GM21576 (cell line): ENCODE measurements around the gene ATP4A.

Experiments
- ATAC-seq: cut with Tn5 transposase; IDR thresholded peaks from one replicate; pipeline ENCODE4 v1.9.1; 2021; ENCODE audit warnings: mild to moderate bottlenecking, moderate library complexity; ENCODE audit not compliant: unreplicated experiment

ATP4A gene

DNA sequence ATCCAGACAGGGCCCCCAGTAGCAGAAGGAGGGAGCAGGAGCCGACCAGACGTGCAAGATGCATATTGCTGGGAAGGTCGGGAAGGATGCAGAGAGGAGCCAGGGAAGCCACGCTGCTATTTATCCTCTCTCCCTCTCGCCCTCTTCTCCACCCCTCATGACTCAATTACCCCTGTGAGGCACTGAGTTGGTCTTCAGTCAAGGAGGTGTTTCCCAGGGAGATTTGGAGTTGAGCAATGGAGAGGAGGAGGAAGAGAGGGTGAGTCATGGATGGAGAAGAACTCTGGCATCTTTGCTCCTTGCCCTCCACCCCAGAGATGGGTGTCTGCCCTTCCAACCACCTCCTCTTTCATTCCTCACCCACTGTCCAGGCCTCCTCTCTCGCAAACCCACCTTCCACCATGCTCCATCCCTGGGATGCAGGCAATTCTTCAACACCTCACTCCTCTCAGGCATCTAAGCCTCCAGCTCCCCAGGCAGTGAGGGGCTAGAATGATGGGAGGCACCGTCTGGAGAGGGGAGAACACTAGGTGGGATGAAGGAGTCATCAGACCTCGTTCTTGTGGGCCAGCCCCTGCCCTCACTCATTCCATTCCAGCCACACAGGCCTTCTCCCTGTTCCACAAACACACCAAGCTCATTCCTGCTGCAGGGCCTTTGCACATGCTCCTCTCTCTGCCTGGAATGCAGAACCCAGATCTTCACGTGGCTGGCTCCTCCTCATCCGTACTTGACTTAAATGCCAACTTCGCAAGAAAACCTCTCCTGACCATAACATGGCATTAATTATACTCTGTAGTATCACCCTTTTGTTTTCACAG lies 35.0 kb downstream of the ATP4A start, which contains the start of gene SBSN:
TSS of gene SBSN (minus strand) at position 94 of the 821 bp plus-strand sequence. CDS start at position 64, 30 bp downstream.
- no peak for ATAC-seq

DNA sequence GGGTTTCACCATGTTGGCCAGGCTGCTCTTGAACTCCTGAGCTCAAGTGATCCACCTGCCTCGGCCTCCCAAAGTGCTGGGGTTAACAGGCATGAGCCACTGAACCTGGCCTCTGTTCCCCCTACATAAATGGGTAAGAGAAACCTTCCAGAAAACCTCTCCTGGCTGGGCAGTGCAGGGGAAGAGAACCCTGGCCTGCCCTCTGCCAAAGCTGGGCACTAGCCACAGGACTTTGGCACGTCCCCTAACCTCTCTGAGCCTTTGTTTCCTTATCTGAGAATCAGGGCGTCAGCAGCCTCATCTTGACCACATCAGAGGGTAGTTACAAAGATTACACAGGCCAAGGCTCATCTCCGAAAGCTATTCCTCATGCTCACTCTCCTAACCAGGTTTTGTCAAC lies 37.6 kb downstream of the ATP4A start:
- ATAC-seq = no peak

DNA sequence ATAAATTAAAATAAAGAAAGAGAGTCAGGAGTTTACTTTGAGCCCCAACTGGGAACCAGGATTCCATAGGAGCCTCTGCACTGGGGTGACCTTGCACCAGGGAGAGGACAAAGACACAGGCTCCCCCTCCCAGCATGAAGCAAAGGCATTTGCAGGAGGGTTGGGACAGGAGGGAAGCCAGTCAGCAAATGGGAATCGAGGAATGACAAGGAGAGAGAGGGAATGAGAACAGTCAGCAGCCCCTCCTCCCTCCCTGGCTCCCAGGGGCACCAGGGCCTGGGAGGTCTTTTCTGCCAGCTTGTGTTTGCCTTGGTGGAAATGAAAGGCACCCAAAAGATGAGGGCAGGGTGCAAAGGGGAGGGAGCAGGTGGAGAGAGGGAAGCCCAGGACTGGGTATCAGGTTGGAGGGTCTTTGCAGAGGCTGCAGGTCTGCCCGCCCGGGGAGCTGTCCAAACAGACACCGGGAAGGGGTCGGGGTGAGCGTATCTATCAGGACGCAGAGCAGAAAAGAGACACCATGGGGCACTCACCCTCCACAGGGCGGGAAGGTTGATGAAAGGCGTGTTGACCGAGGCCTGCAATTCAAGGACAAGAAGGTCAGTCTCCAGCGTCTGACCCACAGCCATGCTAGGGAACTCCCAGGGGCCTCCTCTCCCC lies 39.1 kb downstream of the ATP4A start:
- no peak for ATAC-seq

DNA sequence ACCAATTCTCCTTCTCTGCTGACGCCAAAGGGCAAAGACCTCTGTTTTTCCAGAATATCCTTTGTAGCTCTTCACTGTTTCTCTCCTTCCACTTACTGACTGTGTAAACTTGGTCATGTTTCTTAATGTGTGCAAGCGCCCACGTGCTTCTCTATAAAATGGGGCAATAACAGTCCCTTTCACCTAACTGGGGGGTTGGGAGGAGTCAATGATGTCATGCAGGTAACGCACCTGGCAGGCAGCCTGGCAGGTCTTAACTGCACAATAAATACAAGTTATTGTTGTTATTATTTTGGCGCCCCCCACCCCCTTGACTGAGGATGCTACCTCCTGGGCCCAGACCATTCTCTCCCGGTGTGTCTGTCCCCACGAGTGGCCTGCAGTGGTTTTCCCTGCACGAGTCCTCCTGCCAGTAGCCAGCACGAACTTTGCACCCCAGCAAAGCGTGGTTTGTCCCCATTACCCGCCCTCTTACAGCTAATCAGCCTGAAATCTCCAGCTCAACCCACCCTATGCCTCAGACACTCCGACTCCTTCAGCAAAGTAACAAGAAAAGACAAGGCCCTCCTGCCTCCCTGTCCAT lies 40.6 kb downstream of the ATP4A start:
- ATAC-seq = no peak

DNA sequence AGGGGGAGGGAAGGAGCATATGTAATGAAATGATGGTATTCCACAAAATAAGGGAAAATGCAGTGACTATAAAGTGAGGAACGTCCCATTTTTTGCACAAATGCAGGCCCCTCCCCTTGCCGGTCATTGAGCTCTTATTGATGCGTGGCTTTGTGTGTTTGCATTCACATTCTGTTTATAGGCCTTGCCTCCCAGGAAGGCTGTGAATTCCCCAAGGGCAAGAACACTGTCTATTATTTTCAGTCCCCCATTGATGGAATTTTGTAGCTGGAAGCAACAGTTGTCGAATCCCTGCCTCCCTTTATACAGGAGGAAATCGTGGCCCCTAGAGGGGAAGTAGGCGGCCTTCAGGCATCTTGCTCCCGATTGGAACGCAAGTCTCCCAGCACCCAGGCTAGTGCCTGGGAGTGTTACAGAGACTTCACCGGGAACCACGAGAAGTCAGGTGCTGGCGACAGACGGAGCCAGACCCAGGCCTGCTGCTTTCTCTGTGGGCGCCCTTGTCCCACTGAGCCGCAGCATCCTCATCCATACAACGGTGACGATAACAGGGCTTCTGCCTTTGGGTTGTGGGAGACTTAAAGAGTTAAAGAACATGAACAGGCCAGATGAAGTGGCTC lies 42.2 kb downstream of the ATP4A start:
- ATAC-seq = no peak

DNA sequence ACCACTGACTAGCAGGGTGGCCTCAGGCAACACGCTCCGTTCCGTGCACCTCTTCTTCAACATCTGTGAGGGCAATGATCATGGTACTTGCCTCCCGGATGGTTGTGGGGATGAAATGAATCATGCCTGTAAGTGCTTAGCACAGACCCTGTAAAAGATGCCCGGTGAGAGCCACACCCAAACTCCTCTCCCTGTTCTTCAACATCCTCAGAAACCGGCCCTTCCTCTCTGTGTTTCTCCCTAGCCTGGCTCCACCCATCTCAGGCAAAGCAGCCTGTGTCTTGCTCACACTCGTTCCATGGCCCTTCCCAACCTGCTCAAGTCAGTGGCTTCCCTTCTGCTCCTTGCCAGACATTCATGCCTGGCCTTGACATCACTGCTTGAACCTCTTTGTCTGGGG lies 44.2 kb downstream of the ATP4A start:
- no peak for ATAC-seq

DNA sequence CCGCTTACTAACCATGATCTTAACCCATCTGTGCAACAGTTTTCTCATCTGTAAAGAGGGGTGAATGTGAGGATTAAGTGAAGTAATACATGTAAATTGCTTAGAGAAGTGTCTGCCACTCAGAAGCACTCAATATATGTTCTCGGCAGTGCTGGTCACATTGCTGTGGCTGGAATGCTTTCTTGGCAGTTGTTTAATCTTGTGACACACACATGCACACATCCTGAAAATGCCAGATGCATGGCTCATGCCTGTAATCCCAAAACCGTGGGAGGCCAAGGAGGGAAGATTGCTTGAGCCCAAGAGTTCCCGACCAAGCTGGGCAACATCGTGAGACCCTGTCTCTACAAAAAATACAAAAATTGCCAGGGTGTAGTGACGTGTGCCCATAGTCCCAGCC lies 45.1 kb downstream of the ATP4A start:
- ATAC-seq = no peak

DNA sequence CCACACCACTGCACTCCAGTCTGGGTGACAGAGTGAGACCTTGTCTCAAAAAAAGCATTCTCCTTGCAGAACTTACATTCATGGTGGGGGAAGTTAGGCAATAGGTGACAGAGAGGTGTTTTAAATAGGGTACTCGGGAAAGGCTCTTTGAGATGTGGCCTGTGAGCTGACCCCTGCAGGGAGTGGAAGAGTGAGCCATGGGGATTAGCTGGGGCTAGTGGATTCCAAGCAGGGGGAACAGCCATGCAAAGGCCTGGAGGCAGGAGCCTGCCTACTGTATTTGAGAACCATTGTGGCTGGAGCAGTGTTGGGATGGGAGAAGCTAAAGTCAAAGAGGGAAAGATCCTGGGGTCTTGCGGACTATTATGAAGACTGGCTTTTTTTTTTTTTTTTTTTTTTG lies 46.1 kb downstream of the ATP4A start:
- ATAC-seq = no peak

DNA sequence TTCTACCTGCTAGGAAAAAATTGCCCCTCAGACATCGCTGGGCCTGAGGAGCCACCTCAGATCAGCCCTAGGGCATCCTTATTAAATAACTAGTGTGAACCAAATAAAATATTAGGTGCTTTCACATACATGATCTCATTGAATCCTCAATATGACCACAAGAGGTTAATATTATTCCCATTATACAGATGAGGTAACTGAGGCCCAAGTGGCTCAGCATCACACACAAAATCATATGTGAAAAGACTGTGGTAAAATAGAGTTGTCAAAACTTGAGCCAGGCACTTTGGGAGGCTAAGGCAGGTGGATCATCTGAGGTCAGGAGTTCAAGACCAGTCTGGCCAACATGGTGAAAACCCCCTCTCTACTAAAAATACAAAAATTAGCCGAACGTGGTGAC lies 47.1 kb downstream of the ATP4A start:
- no peak for ATAC-seq

DNA sequence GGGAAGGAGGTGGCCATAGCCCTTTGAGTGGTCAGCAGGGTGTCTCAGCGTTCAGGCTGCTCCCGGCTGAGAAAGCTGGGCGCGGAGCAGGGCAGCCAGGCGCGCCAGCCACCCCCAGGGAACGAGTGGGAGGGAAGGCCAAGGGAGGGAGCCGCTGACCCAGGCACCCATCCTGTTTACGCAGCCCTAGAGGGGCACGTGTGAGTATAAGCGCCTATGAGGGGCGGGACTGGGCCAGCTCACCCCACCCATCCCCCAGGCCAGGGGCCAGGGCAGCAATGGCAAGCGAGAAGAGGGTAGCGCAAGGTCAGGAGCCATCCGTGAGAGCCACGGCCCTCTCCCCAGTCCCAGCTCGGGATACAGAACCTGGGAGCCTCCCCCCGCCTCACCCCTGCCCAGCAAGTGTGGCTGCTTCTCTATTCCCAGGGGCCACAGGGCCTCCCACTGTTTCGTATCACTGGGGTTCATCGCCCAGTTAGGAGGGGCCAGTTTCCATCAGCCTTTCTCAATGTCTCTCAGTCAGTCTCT lies 49.1 kb downstream of the ATP4A start:
- ATAC-seq = no peak

DNA sequence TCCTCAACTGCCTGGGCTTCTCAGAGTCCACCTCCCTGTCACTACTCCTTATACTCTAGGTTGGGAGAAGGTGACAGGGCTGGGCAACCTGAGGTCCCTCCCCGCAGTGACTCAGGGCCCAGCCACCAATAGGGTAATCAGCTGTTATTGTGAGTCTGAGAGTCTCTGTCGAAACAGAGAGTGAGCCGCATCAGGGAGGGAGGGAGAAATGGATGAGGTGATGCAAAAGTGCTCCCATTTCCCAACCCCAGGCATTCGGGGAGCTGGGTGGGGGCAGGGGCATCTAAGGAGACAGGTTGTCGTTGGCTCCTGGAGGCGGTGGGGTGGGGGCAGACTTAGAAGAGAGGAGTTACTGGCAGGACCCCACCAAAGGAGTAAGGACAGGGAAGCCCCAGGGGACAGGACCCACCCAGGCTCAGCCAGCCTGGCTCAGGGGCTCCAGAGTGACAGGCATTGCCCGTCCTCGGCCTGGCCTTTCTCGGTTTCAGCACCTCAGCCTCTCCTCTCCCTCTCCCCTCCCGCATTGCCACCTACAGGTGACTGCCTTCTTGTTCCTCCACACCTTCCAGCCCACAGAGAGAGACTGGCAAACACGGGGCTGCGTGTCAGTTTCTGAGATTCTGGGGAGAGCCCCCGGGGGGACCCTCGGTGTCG lies 49.7 kb downstream of the ATP4A start, which contains the start of gene DMKN:
TSS of gene DMKN (minus strand) at position 22 of the 654 bp plus-strand sequence. CDS start 174 bp downstream, outside the sequence.
- no peak for ATAC-seq

DNA sequence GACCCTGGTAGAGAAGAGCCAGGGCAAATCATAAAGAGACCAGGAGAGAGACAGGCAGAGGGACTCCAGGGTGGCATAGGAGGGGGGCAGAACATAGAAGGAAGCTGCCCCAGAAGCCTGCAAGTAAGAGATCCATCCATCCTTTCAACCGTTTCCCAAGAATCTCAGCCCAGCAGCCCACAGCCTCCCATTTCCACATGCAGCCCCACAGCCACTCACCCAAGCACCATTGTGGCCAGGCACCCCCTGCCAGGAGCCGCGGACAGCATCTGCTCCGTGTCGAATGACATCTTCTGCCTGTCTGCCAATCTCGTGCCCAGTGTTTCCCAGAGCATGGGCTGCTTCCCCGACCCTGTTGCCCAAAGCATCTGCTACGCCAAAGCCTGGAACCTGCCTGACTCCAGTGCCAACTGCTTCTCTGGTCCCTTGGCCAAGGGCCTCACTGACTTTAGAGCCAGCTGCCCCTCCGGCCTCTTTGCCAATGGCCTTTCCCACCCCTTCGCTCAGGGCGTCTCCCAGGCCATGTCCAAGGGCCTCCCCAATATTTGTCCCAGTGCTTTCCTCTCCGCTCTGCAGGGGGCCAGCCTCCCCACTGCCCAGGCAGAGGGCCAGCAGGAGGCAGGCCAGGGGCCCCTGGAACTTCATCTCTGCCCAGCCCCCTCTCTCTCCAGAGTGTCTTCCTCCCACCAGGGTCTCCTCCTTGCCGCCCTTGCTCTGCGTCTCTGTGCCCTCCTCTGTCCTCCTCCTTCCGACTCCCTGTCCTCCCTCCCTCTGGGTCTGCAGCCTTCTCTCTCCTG lies 50.4 kb downstream of the ATP4A start:
- no peak for ATAC-seq

DNA sequence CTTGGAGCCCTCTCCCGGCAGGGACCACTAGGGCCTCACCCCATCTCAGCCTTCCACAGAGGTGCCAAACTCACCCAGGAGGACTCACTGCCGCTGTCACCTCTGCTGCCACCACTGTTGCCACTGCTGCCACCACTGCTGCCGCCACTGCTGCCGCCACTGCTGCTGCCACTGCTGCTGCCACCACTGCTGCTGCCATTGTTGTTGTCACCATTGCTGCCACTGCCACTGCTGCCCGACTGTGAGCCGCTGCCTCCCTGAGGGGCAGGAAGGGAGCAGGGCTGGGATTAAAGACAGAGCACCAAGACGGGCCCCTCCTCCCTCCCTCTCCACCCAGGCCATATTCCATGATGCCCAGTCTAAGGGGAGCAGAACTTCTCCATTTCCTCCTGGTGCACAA lies 52.1 kb downstream of the ATP4A start:
- ATAC-seq = no peak

DNA sequence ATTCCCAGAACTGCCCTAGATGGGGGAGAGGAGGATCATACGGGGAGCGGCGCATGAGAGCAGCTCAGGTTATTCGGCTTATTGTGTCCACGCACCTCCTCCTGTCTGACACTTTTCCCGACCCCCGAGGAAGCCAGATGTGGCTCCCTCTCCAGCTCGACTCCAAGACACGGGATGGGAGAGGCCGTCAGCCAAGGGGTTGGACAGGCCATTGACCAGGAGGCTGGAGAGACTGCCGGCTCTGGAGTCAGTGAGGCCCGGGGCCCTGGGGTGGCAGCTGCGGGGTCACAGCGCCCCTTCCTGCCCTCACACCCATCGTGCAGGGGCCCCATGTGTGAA lies 52.9 kb downstream of the ATP4A start:
- no peak for ATAC-seq

DNA sequence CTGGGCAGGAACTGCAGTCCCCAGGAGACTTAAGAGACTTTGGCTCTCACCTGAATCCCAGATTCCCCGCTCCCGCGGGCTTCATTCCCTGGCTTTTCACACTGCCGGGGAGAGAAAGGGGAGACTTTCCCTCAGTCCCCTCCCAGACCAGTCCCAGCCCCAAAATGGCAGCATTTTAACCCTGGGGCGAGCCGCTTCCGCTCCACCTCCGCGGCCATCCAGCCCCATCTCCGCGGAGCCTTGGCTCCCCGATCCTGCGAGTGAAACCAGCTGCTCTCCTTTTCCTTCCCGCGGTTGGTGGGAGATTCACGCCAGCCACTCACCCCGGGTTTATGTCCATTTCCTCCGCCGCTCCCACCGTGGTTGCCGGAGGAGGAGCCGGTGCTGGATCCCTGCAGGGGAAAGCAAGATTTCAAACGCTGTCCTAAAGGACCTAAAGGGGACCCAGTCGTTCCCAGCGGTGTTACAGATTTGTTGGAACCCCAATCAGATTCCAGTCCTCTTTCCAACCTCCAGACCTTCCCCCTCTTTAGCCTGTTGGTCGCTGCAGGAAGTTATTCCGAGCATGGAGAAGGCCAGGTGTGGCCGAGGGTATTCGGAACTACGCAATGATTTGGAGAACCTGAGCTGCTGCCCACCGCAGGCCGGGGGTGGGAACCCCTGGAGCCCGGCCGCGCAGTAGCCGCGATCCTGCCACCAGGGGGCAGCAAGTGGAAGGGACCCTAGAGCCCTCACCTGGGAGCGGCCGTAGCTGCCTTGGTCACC lies 53.4 kb downstream of the ATP4A start:
- no peak for ATAC-seq

DNA sequence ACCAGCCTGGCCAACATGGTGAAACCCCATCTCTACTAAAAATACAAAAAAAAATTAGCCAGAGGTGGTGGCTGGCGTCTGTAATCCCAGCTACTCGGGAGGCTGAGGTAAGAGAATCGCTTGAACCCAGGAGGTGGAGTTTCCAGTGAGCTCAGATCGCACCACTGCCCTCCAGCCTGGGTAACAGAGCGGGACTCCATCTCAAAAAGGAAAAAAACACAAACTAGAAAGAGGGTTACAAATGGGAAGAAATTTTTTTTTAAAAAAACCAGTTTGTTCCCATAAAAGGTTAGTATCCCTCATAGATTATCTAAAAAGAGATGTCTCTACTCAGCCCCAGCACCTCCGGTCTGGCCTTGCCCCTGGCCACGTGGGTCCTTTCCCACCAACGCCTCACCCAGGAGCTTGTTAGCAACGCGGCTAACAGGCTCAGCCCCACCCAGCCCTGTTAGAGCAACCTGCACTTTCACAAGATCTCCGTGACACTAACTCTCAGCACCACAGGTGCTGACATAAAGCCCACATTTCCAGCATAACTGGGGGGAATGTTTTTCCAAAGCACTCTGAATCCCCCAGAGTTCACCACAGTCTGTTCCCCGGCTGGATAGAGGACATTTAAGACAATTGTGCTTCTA lies 54.3 kb downstream of the ATP4A start:
- ATAC-seq = no peak

DNA sequence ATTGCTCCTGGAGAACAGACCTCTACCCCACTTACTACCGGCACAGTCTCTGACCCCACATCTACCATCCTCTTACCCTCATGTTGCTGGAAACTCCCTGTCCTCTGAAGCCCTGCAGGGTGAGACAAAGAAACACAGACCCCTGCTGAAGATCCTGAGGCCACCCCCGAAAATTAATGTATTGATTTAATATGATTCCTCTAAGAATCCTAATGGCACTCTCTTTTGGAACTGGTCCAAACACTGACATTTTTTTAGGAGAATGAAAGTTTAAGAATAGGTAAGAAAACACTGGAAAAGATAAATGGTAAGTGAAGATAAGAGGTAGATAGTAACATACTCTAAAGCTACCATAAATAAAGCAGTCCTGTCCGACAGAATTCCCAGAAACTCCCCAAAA lies 55.3 kb downstream of the ATP4A start:
- no peak for ATAC-seq

DNA sequence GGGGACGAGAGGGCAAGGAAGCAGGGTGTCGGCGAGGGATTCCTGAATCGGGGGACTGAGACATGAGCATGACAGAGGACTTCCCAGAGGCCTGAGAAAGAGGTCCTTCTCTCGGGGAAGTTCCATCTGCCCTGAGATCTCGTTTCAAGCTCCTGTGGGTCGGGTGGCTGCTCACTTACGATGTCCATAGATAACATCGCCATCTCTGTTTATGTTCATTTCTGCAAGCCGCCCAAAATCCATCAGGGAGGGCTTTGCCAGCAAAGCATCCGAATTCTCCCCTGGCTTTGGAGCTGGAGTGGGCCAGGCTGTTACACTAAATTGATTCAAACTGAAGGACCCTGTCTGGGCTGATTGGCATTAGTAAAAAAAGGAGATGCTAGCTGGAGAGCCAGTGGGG lies 55.9 kb downstream of the ATP4A start:
- no peak for ATAC-seq

DNA sequence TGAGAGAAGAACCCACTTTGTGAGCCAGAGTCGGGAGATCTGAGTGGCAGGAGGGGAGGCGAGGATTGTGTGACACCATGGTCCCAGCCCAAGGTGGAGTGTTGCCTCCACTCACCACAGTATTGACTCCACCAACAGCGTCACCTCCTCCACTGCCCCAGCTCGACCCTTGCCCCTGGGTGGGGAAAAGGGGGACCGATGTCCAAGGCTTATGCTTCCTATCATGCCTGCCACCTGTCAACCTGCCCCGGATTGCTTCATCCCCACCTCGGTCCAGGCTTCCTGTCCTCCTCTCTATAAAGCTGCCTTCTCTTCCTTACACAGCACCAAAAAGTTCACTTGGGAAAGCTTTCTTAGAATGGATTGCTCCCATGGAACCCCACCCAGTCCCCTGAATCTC lies 57.4 kb downstream of the ATP4A start:
- no peak for ATAC-seq
